PC-9 (cell line): ENCODE results near the gene LRRN4CL.

ENCODE experiments used
- EZH2 ChIP-seq: fragments of 200-600 bp; sonication (generic); IDR thresholded peaks from 2 replicates; pipeline ENCODE4 v1.8.0; 2017; ENCODE audit warnings: antibody characterized with exemption, low read depth
- TF ChIP-seq, protein P1 (sequence below): fragments of 200-600 bp; sonication (generic); conservative IDR thresholded peaks from 2 replicates; pipeline ENCODE4 v1.6.1; 2017; ENCODE audit warnings: mixed run types, antibody characterized with exemption, mild to moderate bottlenecking, moderate library complexity

DNA sequence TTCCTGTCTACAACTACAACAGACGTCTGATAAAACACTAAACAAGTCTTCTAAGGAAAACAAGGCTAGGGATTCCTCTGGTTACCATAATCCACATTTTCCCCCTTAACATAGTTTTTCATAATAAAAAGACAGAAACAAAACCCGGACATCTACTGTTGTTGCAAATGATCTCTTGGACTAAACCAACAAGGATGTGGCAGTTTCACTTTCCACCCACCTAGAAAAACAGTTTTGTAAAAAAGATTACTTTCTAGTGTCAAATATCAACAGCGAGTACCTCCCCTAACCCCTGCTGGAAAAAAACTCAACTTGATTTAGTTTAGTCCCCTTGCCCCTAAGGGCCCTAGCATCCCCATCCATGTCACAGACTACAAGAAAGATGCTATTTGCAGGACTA, 23.5 kb upstream of the LRRN4CL start:
- TF ChIP-seq, protein P1, sequence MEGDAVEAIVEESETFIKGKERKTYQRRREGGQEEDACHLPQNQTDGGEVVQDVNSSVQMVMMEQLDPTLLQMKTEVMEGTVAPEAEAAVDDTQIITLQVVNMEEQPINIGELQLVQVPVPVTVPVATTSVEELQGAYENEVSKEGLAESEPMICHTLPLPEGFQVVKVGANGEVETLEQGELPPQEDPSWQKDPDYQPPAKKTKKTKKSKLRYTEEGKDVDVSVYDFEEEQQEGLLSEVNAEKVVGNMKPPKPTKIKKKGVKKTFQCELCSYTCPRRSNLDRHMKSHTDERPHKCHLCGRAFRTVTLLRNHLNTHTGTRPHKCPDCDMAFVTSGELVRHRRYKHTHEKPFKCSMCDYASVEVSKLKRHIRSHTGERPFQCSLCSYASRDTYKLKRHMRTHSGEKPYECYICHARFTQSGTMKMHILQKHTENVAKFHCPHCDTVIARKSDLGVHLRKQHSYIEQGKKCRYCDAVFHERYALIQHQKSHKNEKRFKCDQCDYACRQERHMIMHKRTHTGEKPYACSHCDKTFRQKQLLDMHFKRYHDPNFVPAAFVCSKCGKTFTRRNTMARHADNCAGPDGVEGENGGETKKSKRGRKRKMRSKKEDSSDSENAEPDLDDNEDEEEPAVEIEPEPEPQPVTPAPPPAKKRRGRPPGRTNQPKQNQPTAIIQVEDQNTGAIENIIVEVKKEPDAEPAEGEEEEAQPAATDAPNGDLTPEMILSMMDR: no peak
- no peak for TF ChIP-seq EZH2
